HepG2 (cell line): ENCODE results near the gene CLDN7. TPM values are rescaled to one million over a fixed set of nuclear protein-coding genes. Genes with fewer than 3 reads are reported as not detected.

ENCODE experiments used
- ATAD3A ChIP-seq: sonication (generic); formaldehyde crosslinking; IDR thresholded peaks from 2 replicates; pipeline ENCODE4 v1.4.0; 2020; ENCODE audit warnings: missing genetic modification reagents
- ATF1 ChIP-seq: IDR thresholded peaks from 2 replicates; pipeline ENCODE4 v1.6.1; 2016; ENCODE audit warnings: mild to moderate bottlenecking, control low read depth
- CAMTA2 ChIP-seq: sonication (generic); formaldehyde crosslinking; IDR thresholded peaks from 2 replicates; pipeline ENCODE4 v1.4.0; 2020; ENCODE audit warnings: mild to moderate bottlenecking, missing genetic modification reagents, borderline replicate concordance
- CCAR2 ChIP-seq: fragments of 200-400 bp; formaldehyde crosslinking; optimal IDR thresholded peaks from 2 replicates; pipeline ENCODE3; 2018; ENCODE audit warnings: low read depth, mild to moderate bottlenecking, low read length, moderate library complexity
- DZIP1 ChIP-seq: sonication (generic); formaldehyde crosslinking; IDR thresholded peaks from 2 replicates; pipeline ENCODE4 v1.5.0; 2020; ENCODE audit warnings: mild to moderate bottlenecking, missing genetic modification reagents
- HNRNPH1 ChIP-seq: fragments of 200-400 bp; formaldehyde crosslinking; optimal IDR thresholded peaks from 2 replicates; pipeline ENCODE3; 2017; ENCODE audit warnings: mild to moderate bottlenecking, low read depth, low read length
- HOXD1 ChIP-seq: sonication (generic); formaldehyde crosslinking; IDR thresholded peaks from 2 replicates; pipeline ENCODE4 v1.5.0; 2020; ENCODE audit warnings: missing genetic modification reagents
- IKZF4 ChIP-seq: sonication (generic); formaldehyde crosslinking; IDR thresholded peaks from 2 replicates; pipeline ENCODE4 v1.5.1; 2020; ENCODE audit warnings: borderline replicate concordance, mild to moderate bottlenecking, low read depth, missing genetic modification reagents; ENCODE audit errors: not compliant biosample characterization
- ISL2 ChIP-seq: sonication (generic); formaldehyde crosslinking; IDR thresholded peaks from 2 replicates; pipeline ENCODE4 v1.5.0; 2020; ENCODE audit warnings: missing genetic modification reagents
- MTF2 ChIP-seq: sonication (generic); formaldehyde crosslinking; IDR thresholded peaks from 2 replicates; pipeline ENCODE4 v1.5.0; 2020; ENCODE audit warnings: missing genetic modification reagents, borderline replicate concordance
- PHF5A ChIP-seq: IDR thresholded peaks from one replicate; pipeline ENCODE4 v1.6.1; 2018; ENCODE audit warnings: low read depth, missing genetic modification reagents; ENCODE audit not compliant: unreplicated experiment
- TFAP4 ChIP-seq: sonication (generic); IDR thresholded peaks from 2 replicates; pipeline ENCODE4 v1.6.1; 2016; ENCODE audit warnings: low read depth, borderline replicate concordance
- TFDP1 ChIP-seq: IDR thresholded peaks from 2 replicates; pipeline ENCODE4 v1.6.1; 2016; ENCODE audit warnings: missing compliant biosample characterization, missing genetic modification reagents, borderline replicate concordance
- THRA ChIP-seq: sonication (generic); formaldehyde crosslinking; IDR thresholded peaks from 2 replicates; pipeline ENCODE4 v1.4.0; 2020; ENCODE audit warnings: missing genetic modification reagents, borderline replicate concordance
- UBTF ChIP-seq: sonication (generic); formaldehyde crosslinking; IDR thresholded peaks from 2 replicates; pipeline ENCODE4 v1.4.0; 2020; ENCODE audit warnings: mild to moderate bottlenecking, missing genetic modification reagents
- ZC3H4 ChIP-seq: sonication (generic); formaldehyde crosslinking; IDR thresholded peaks from 2 replicates; pipeline ENCODE4 v1.4.0; 2020; ENCODE audit warnings: missing genetic modification reagents, borderline replicate concordance
- ZFP82 ChIP-seq: sonication (generic); formaldehyde crosslinking; IDR thresholded peaks from 2 replicates; pipeline ENCODE4 v1.5.1; 2020; ENCODE audit warnings: mild to moderate bottlenecking, missing genetic modification reagents, borderline replicate concordance
- ZNF670 ChIP-seq: sonication (generic); formaldehyde crosslinking; IDR thresholded peaks from 2 replicates; pipeline ENCODE4 v1.8.0; 2022; ENCODE audit warnings: mild to moderate bottlenecking, missing genetic modification reagents, borderline replicate concordance
- ZNF773 ChIP-seq: sonication (generic); formaldehyde crosslinking; IDR thresholded peaks from 2 replicates; pipeline ENCODE4 v1.4.0; 2020; ENCODE audit warnings: missing genetic modification reagents, borderline replicate concordance
- polyA plus RNA-seq, 8 experiments: library from polyadenylated mRNA; depleted of rRNA in 3 of 8; stranded (reverse) in 7 of 8; unstranded in 1 of 8; fragments of >200 nt; fragmentation: Illumina TruSeq in 4 of 8; extraction: Trizol in 4 of 8; gene quantifications; 2 replicates each; pipeline versions ENCODE4 v1.2.1 to v1.2.3, GENCODE V29; 2011 to 2016; ENCODE audit warnings: low read depth in 4 of 8, missing spikeins in 1 of 8, mixed read lengths in 1 of 8; ENCODE audit not compliant: insufficient read depth in 1 of 8
- total RNA-seq, 5 experiments: library from RNA; depleted of rRNA; stranded (reverse); fragments of >200 nt; fragmentation: Illumina TruSeq; extraction: Trizol; gene quantifications; 2 replicates each; pipeline ENCODE4 v1.2.3, GENCODE V29; 2016; ENCODE audit warnings: low read depth in 1 of 5

The CLDN7 gene
- total and polyA plus RNA-seq, 2 of the 13 experiments (the other 11 are each of a cell fraction or from before 2014, with no cell fraction given): not detected

- TF ChIP-seq DZIP1 (CRISPR knock-in tag): peak; percentile 71; the same call in 1 of the 2 replicates
- no peak for TF ChIP-seq ATAD3A (CRISPR knock-in tag)
- peak; percentile 89 for TF ChIP-seq PHF5A (CRISPR knock-in tag)
- TF ChIP-seq HOXD1 (CRISPR knock-in tag): peak; percentile 83; the same call in 1 of the 2 replicates
- TF ChIP-seq MTF2 (CRISPR knock-in tag): no peak
- no peak for TF ChIP-seq ATF1 (CRISPR knock-in tag)
- peak; percentile 95 for TF ChIP-seq HNRNPH1
- TF ChIP-seq ZC3H4: peak; percentile 90
- TF ChIP-seq IKZF4 (CRISPR knock-in tag): peak; percentile 64
- peak; percentile 20; the same call in 1 of the 2 replicates for TF ChIP-seq UBTF (CRISPR knock-in tag)
- TF ChIP-seq ZNF670 (CRISPR knock-in tag): 0 out of 2 replicates have a peak, but pooled peaks have one; percentile 66
- TF ChIP-seq THRA: peak; percentile 47; the same call in 1 of the 2 replicates
- TF ChIP-seq TFDP1 (CRISPR knock-in tag): peak; percentile 93
- TF ChIP-seq CCAR2: no peak
- peak; percentile 62; the same call in 1 of the 2 replicates for TF ChIP-seq TFAP4
- peak; percentile 56; the same call in 1 of the 2 replicates for TF ChIP-seq ISL2 (CRISPR knock-in tag)
- peak; percentile 80; the same call in 1 of the 2 replicates for TF ChIP-seq ZFP82 (CRISPR knock-in tag)
- TF ChIP-seq CAMTA2 (CRISPR knock-in tag): no peak
- TF ChIP-seq ZNF773: peak; percentile 52; the same call in 1 of the 2 replicates
Measured at GRCh38 chr17:7234083-7234951, 28.0 kb downstream of the CLDN7 start, which contains the start of gene DVL2 (continued).
